HG02588 (cell line): ENCODE results near the gene GCK.
"Not testable (repeated sequence)": the region's sequence is repeated elsewhere in the genome, so short reads cannot be mapped to it uniquely, and the experiment has no call there.

Source experiments
- ATAC-seq: cut with Tn5 transposase; IDR thresholded peaks from one replicate; pipeline ENCODE4 v1.9.1; 2021; ENCODE audit warnings: mild to moderate bottlenecking, moderate library complexity; ENCODE audit not compliant: unreplicated experiment

The GCK gene

DNA sequence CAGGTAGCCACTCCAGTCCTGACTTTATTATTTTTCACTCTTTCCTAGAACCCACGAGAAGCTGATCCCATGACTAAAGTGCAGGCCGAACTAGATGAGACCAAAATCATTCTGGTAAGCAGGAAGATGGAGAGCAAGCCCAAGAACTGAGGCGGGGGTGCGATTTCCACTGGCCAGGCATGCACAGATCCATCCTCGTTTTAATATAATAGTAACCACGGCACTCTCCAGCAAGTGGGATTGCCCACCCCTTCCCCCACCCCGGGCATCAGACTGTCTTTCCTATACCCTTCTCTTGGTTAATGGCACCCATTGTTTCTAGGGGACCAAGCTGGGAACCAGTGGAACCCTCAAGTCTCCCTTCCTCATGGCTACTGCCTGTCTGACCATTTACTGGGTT is 18.8 kb upstream of the GCK start:
- ATAC-seq, result no peak

- no peak for ATAC-seq
These were observed 16.8 kb upstream of the GCK start for GRCh38 chr7:44206008-44206407.

GRCh38 chr7:44201813-44202212 is 12.6 kb upstream of the GCK start:
- ATAC-seq, result no peak

DNA sequence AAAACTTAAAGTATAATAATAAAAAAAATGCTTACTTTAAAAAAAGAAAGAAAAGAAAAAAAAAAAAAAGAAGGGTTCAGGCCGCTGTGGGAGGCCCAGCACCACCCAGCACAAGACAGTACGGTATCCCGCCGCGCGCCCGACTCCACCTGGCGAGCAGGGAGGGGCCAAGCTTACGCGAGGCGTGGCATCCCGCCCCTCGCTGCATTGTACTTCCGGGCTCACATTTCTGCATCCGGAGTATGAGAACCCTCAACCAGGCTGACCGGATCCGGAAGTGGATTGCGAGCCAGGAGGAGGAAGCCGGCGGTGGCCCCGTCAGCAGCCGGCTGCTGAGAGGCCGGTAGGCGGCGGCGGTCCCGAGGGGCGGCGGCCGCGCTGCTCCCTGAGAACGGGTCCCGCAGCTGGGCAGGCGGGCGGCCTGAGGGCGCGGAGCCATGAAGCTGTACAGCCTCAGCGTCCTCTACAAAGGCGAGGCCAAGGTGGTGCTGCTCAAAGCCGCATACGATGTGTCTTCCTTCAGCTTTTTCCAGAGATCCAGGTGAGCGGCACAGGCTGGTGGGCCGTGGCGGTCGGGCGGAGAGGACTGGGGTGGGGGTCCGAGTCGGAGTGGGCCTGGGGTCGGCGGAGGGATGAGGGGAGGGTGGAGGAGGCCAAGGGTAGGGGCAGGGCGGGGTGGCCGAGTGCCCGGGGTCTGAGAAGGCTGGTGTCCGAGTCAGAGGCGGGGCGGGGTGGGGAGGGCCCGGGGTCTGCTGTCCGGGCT is 11.6 kb upstream of the GCK start, which contains the start of gene YKT6:
Gene YKT6, plus strand, starts transcription at position 280 of the 763 bp plus-strand sequence. Its CDS starts 158 bp downstream, at position 438.
- ATAC-seq, result peak; percentile 99

DNA sequence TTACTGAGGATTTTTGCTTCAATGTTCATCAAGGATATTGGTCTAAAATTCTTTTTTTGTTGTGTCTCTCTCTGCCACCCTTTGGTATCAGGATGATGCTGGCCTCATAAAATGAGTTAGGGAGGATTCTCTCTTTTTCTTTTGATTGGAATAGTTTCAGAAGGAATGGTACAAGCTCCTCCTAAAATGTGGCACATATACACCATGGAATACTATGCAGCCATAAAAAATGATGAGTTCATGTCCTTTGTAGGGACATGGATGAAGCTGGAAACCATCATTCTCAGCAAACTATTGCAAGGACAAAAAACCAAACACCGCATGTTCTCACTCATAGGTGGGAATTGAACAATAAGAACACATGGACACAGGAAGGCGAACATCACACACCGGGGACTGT is 10.9 kb upstream of the GCK start:
- not testable (repeated sequence) for ATAC-seq

- ATAC-seq, result no peak
These were observed 8.2 kb upstream of the GCK start for GRCh38 chr7:44197474-44197873.

DNA sequence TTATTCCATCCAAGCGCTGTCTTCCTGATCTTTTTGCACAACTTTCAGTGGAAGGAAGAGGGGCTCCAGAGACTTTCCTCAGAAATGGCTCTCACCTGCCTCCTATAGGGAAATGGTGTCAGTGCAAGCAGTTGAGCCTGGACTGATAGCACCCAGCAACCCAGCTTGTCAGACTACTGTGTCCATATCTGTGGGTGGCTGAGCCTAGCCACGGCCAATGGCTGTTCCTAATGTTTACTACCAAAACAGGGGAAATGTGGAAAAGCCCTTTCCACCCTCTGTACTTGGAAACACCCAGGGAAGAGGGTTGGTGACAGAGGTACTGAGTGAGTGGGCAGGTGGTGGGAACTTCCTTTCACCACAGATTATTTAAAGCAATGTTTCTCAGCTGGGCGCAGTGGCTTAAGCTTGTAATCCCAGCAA is 7.2 kb upstream of the GCK start:
- ATAC-seq, result no peak

DNA sequence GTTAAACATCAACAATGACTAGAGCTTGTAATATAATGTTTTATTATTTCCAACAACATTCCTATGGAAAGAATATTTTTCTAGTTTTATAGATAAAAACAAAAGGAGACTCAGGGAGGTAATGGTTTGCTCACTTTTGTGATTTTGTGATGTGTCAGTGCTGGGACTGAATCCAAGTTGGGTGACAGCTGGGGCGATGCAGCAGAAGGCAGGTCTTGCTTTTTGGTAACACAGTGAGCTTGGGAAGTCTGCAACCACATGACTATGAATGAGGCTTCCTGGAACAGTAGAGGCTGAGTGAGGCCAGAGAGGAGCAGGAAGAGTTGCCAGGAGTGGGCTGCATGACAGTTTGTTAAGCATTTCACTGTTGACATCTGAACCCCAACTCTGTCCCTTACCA is 6.7 kb upstream of the GCK start:
- ATAC-seq, result no peak

GRCh38 chr7:44194562-44195145 is 5.4 kb upstream of the GCK start:
- no peak for ATAC-seq

- no peak for ATAC-seq
These were observed 4.8 kb upstream of the GCK start for GRCh38 chr7:44194069-44194468.

GRCh38 chr7:44193011-44193802 is 4.0 kb upstream of the GCK start:
- ATAC-seq, result no peak

GRCh38 chr7:44191171-44191570 is 1.9 kb upstream of the GCK start:
- ATAC-seq, result no peak

DNA sequence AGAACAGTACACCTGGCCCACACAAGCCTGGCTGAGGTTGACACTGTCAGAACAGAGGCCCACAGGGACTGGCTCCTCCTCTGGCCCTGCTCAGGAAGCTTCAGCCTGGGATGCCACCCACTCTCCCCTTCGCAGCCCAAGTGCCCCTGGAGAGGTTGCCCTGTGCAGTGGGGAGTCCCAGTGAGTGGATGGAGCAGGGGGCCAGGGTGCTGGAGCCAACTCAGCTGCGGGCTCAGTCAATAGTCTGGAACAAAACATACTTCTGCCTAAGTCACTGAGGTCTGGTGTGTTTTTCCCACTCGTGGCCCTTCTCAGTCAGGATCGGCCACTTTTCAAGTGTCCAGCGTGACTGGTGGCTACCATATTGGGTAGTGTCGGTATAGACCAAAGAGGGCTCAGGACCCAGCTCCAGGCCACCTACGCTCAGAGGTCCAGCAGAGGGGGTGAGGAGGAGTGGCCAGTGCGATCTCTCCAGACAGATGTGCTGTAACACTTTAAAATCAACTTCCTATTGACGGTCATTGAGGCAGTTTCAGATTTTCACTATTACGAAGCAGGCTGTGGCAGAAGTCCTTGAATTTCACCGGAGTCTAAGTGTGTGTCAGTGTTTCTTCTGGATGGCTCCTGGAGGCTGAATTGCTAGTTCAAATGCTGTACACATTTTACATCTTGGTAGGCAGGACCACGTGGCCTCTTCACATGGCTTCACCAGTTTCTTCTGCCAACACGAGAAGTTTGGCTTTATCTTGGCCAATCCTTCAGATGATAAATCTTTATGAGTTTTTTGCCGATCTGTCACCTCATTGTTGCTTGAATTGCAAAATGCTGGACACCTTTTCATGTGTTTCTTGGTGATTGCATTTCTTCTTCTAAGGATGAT is 994 bp upstream of the GCK start:
- ATAC-seq, result no peak

DNA sequence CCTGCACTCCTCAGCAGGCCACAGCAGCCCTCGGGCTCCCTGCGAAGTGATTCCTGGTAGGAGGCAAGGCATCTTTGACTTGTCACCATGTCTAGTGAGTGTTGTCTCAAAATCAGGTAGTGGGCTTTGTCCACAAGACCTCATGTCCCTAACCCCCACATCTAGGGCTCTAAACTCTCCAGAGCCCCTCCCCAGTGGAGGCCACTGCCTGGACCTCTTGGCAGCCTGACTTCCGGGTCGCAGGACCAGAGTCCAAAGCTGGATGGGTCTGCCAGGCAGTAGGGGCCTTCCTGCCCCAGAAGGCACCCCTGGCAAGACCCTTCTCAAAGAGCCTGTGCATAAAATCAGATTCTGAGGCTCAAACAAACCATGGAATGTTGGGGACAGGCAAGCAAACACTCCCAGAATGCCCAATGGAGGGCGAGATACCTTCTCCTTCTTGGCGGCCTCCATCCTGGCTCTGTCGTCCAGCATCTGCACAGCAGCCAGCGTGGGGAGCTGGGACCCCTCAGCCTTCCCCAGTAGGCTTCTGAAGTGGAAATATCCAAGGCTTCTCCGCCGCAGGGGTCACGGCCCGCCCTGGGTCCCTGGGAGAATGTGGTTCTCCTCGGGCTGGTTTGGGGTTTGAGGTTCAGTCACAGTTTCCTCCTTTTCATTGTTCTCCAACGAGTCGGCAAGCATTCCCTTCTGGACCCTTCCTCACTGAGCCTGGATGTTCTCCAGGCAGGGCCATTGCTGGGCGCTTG is 586 bp downstream of the GCK start:
- no peak for ATAC-seq

DNA sequence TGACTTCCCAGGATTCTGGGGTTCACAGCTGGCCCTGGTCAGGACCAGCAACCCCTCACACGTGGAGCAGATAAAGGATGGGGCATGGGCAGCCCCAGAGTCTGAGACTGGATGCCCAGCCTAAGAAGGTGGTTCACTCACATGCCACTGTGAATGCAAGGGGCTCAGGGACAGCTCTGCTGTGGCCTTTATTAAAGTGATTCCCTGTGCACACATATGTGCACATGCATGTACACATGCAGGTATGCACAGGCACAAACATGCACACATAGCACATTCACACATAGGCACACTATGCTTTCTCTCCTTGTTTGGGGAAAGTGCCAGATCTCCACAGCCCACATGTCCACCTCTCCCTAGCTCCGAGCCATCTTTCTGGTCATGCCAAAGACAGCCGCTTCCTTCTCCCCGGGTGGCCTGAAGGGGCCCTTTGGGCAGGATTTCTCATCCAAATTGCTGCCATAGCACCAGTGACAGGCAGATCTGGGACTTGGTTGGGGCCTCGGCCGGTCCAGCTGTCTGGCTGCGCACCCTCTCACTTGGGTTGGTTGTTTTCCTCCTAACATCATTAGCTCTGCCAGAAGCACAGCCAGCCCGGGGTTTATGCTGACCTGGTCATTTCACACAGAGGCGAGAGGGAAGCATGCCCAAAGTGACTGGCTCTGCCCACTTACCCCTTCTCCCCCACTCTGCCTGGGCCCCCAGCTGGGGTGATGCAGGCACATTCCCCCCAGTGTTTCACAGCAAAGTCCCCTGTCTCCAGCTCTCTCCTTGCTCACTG is 1.4 kb downstream of the GCK start:
- ATAC-seq, result no peak

DNA sequence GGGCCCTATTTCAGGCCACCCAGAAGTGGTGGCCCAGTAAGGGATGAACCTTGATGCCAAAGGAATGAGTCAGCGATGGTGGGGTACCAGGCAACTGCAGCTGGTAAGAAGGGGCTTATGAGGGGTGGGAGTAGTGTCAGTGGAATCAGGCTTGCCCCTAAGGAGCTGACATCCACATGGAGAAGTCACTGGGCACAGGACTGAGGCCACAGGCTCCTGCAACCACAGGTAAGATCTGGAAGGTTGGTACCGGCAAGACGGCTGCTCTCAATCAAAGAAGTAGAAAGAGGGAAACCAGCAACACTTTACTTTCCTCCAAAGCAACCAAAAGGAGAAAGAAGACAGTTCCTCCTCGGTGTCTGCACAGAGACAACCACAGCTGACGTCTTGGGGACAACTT is 2.5 kb downstream of the GCK start:
- ATAC-seq, result no peak

- no peak for ATAC-seq
These were observed 3.5 kb downstream of the GCK start for GRCh38 chr7:44185729-44186128.

GRCh38 chr7:44184873-44185446 is 4.3 kb downstream of the GCK start:
- ATAC-seq, result no peak
